Activated CD8-positive, alpha-beta T cell treated with anti-CD3 and anti-CD28 coated beads, Interleukin-2, amount 10 ng/mL, durations not matched to agents 7 days and 5 days (primary cell): Measurements from ENCODE around the gene ZNF157. TPM values are rescaled to one million over a fixed set of nuclear protein-coding genes. Genes with fewer than 3 reads are reported as not detected.

Experiments used
- ATAC-seq: fragments of 150-1000 bp; cut with Tn5 transposase; one replicate; pipeline ENCODE4 v1.10.0; 2021; ENCODE audit warnings: moderate library complexity
- CTCF ChIA-PET: fragments of 350-600 bp; sonication (Branson Sonifier 250); formaldehyde crosslinking; loops from one replicate; lab custom pipeline; 2021; ENCODE audit warnings: antibody characterized with exemption; lab: Charles Lee
- POLR2A ChIA-PET: fragments of 350-600 bp; sonication (Branson Sonifier 250); formaldehyde crosslinking; loops from one replicate; lab custom pipeline; 2021; ENCODE audit warnings: antibody characterized with exemption; lab: Charles Lee
- DNase-seq: peaks from one replicate; pipeline ENCODE4 v3.0.0-alpha.2; 2020
- H3K27ac Mint-ChIP-seq: one replicate; pipeline ENCODE4 v1.8.0; 2021; ENCODE audit warnings: mild to moderate bottlenecking, mixed read lengths
- H3K27me3 Mint-ChIP-seq: one replicate; pipeline ENCODE4 v1.8.0; 2021; ENCODE audit warnings: low read depth, mixed read lengths
- H3K36me3 Mint-ChIP-seq: one replicate; pipeline ENCODE4 v1.8.0; 2021; ENCODE audit warnings: low read depth, mixed read lengths
- H3K4me1 Mint-ChIP-seq: one replicate; pipeline ENCODE4 v1.8.0; 2021; ENCODE audit warnings: low read depth, mixed read lengths
- H3K4me3 Mint-ChIP-seq: one replicate; pipeline ENCODE4 v1.8.0; 2021; ENCODE audit warnings: mild to moderate bottlenecking, mixed read lengths
- H3K9me3 Mint-ChIP-seq: one replicate; pipeline ENCODE4 v1.8.0; 2022; ENCODE audit warnings: mixed read lengths; ENCODE audit not compliant: insufficient read depth
- total RNA-seq, 2 experiments: library from RNA; stranded (reverse); gene quantifications; one replicate each; pipeline ENCODE4 v1.2.3, GENCODE V29; 2021

The ZNF157 gene
- total RNA-seq, 2 experiments from 2014 or later, result 0.32 to 0.34 TPM

DNA sequence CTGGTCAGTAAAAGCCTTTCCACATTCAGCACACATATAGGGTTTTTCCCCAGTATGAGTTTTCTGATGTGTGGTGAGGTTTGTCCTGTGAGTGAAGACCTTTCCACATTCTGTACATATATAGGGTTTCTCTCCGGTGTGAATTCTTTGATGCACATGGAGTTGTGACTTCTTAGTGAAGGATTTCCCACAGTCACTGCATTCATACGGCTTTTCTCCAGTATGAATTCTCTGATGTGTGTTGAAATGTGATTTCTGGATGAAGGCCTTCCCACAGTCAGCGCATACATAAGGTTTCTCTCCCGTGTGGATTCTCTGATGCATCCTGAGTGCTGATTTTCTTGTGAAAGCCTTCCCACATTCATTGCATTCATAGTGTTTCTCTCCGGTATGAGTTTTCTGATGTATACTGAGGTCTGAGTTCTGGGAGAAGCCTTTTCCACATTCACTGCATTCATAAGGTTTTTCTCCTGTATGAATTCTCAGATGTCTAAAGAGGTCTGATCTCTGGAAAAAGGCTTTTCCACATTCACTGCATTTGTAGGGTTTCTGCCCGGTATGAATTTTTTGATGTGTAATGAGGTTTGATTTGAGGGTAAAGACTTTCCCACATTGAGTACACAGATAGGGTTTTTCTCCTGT is 77.9 kb downstream of the ZNF157 start:
- ATAC-seq (no peak), DNase-seq (no peak)
- ChIA-PET POLR2A (no interaction called here), CTCF (no interaction called here)
- no peaks in the 10 kb centered on the region for H3K27me3 Mint-ChIP-seq
- no peaks in the 10 kb centered on the region for H3K4me1 Mint-ChIP-seq
- H3K36me3 Mint-ChIP-seq, result peaks cover 74% of the 10 kb centered on the region
- peaks cover 38% of the 10 kb centered on the region for H3K9me3 Mint-ChIP-seq
- no peak overlapping the region for H3K27ac Mint-ChIP-seq
- no peak overlapping the region for H3K4me3 Mint-ChIP-seq

DNA sequence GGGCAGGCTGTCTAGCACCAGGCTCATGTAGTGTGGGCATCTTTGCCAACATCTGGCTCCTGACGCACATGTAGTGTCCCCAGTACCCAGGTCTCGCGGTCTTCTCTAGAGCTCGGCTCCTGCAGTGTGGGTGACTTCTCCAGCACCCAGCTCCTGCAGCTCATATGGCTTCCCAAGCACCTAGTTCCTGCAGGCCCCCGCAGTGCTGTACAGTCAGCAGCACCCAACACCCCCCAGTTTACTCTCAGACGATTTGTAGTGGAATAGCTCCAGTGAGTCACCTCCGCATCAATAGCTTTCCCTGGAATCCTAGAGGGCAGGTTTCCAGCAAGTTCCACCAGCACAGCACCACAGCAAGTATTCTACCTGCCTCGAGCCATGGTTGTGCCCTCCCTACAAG is 81.7 kb downstream of the ZNF157 start:
- Mint-ChIP-seq H3K27me3 (no peaks in the 10 kb centered on the region), H3K4me3 (no peak overlapping the region), H3K27ac (no peak overlapping the region), H3K36me3 (peaks cover 90% of the 10 kb centered on the region), H3K4me1 (no peaks in the 10 kb centered on the region), H3K9me3 (peaks cover 21% of the 10 kb centered on the region)
- DNase-seq (no peak), ATAC-seq (no peak)
- ChIA-PET CTCF (no interaction called here), POLR2A (no interaction called here)

DNA sequence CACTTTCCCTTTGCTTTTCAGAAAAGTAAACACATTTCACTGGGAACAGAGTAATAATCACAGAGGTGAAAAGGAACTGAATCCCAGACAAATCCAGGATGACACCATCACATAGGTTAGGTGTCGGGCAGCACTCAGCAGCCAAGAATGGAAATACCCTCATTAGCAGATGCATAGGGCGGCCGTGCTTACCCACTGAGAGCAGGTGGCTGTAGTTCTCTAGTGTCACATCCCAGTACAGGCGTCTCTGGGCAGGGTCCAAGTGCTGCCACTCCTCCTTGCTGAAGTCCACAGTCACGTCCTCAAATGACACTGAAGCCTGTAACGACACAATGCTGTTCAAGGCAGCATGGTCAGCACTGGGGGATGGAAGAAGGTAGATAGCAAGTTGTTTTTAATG is 85.7 kb downstream of the ZNF157 start:
- Mint-ChIP-seq H3K27ac (no peak overlapping the region), H3K4me1 (peaks cover 8% of the 10 kb centered on the region), H3K27me3 (no peaks in the 10 kb centered on the region), H3K36me3 (peaks cover 67% of the 10 kb centered on the region), H3K4me3 (no peak overlapping the region), H3K9me3 (no peaks in the 10 kb centered on the region)
- ATAC-seq, result no peak
- no peak for DNase-seq
- CTCF ChIA-PET, result no interaction called here
- POLR2A ChIA-PET, result no interaction called here

DNA sequence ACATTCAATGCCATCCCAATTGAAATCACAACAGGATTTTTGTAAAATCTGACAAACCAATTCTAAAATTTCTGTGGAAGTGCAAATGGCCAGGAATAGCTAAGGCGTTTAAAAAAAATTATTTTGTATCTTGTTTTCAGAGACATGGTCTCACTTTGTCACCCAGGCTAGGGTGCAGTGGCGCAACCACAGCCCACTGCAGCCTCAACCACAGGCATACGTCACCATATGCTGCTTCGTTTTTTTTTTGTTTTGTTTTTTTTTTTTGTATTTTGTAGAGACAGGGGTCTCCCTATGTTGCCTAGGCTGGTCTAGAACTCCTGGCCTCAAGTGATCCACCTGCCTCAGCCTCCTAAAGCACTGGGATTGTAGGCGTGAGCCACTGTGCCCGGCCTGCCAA is 88.2 kb downstream of the ZNF157 start:
- Mint-ChIP-seq H3K27ac (no peak overlapping the region), H3K4me1 (peaks cover 8% of the 10 kb centered on the region), H3K4me3 (no peak overlapping the region), H3K27me3 (no peaks in the 10 kb centered on the region), H3K9me3 (no peaks in the 10 kb centered on the region), H3K36me3 (peaks cover 58% of the 10 kb centered on the region)
- peak; percentile 57 for ATAC-seq
- peak; percentile 36 for DNase-seq
- CTCF ChIA-PET, result no interaction called here
- POLR2A ChIA-PET, result no interaction called here

DNA sequence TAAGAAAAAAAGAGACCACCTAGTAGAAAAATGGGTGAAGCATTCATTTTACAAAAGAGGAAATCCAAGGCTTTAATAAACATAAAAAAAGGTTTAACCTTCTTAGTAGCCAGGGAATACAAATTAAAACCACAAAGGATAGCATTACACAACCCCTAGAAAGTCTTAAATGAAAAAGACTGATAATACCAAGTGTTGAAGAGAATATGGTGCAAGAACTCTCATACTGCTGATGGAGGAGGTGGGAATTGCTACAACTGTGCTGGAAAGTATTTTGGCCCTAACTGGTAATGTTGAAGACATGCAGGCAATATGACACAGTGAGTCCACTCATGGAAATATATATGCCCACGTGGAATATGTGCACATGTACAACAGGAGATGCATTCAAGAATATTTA is 90.2 kb downstream of the ZNF157 start:
- Mint-ChIP-seq H3K27me3 (no peaks in the 10 kb centered on the region), H3K27ac (no peak overlapping the region), H3K9me3 (no peaks in the 10 kb centered on the region), H3K36me3 (peaks cover 55% of the 10 kb centered on the region), H3K4me1 (peaks cover 9% of the 10 kb centered on the region), H3K4me3 (no peak overlapping the region)
- CTCF ChIA-PET, result no interaction called here
- DNase-seq (no peak), ATAC-seq (no peak)
- POLR2A ChIA-PET, result no interaction called here

Other genes starting within 250 kb of the ZNF157 start
- 100 to 1,000 TPM in 1 of 2 experiments, 10 to 100 TPM in 1; 92.9 to 103 TPM for gene NDUFB11, start 225.9 kb upstream of the ZNF157 start, total RNA-seq
- gene RBM10, start 225.4 kb upstream of the ZNF157 start, total RNA-seq, result 10 to 100 TPM; 62.2 to 64.1 TPM
- gene UBA1, start 176.7 kb upstream of the ZNF157 start, total RNA-seq, result 100 to 1,000 TPM; 186 to 189 TPM
- 10 to 100 TPM; 64.3 to 74.7 TPM for gene CDK16, start 151.9 kb upstream of the ZNF157 start, total RNA-seq
- 10 to 100 TPM; 55.3 to 60.9 TPM for gene USP11, start 137.6 kb upstream of the ZNF157 start, total RNA-seq
- gene ZNF41, start 112.6 kb downstream of the ZNF157 start, total RNA-seq, result 10 to 100 TPM; 12.9 to 13.1 TPM
- 10 to 100 TPM; 66.7 to 68.4 TPM for gene ARAF, start 190.6 kb downstream of the ZNF157 start, total RNA-seq
- 10 to 100 TPM; 58.7 to 68.5 TPM for gene TIMP1, start 211.9 kb downstream of the ZNF157 start, total RNA-seq
- gene SYN1, start 249.3 kb downstream of the ZNF157 start, total RNA-seq, result under 1 TPM; 0.57 to 0.58 TPM